GM12878 (cell line): Measurements from ENCODE around the gene ESRRB. TPM values are rescaled to one million over a fixed set of nuclear protein-coding genes. Genes with fewer than 3 reads are reported as not detected.
A peak's percentile ranks its signal among the peaks of the same experiment; 100 is the strongest.

Experiments
- ATAC-seq: fragments of 200-7000 bp; cut with Tn5 transposase; 3 replicates; pipeline ENCODE4 v1.9.1; 2020; ENCODE audit warnings: mild to moderate bottlenecking, moderate library complexity
- BruUV-seq: library from RNA; stranded (reverse); fragments of 400-500 nt; replicated peaks from 2 replicates; lab custom pipeline; 2021; lab: Mats Ljungman, UMichigan
- CTCF ChIA-PET: fragments of 300-600 bp; sonication (Branson Sonifier 250); formaldehyde crosslinking; extraction: SDS; loops from one replicate; lab custom pipeline; 2021; ENCODE audit warnings: inconsistent platforms; lab: Yijun Ruan, JAX
- POLR2A ChIA-PET: fragments of 350-600 bp; formaldehyde crosslinking; extraction: SDS; loops from one replicate; lab custom pipeline; 2021; ENCODE audit warnings: inconsistent platforms; lab: Charles Lee
- RAD21 ChIA-PET: fragments of 300-600 bp; sonication (Branson Sonifier 250); formaldehyde crosslinking; loops from one replicate; lab custom pipeline; 2023; ENCODE audit warnings: antibody characterized with exemption; ENCODE audit not compliant: unreplicated experiment; lab: Charles Lee
- SMC1A ChIA-PET: fragments of 300-600 bp; sonication (Branson Sonifier 250); formaldehyde crosslinking; loops from one replicate; lab custom pipeline; 2023; ENCODE audit not compliant: unreplicated experiment, uncharacterized antibody; lab: Charles Lee
- DNase-seq: peaks from one replicate; pipeline ENCODE4 v3.0.0-alpha.2; 2011; ENCODE audit warnings: low read depth, low spot score
- FAIRE-seq: peaks from 3 replicates; lab custom pipeline; 2011; peaks lifted over from hg19 to GRCh38; lab: Jason Lieb, UNC
- H2AFZ ChIP-seq: 2 replicates; pipeline ENCODE4 v1.6.0; 2011; ENCODE audit warnings: low read depth, low read length, control low read depth; ENCODE audit not compliant: control insufficient read depth
- H3K27ac ChIP-seq: 2 replicates; pipeline ENCODE4 v1.5.1; 2011; ENCODE audit warnings: control low read depth; ENCODE audit not compliant: control insufficient read depth, insufficient read depth
- H3K27me3 ChIP-seq, 2 experiments: replicated peaks in 1 of 2; 2 replicates each; pipeline versions ENCODE4 v1.6.0 to v1.6.1; 2011; ENCODE audit warnings: low read length in 1 of 2; ENCODE audit not compliant: control insufficient read depth in 2 of 2, insufficient read depth in 2 of 2
- H3K36me3 ChIP-seq, 2 experiments: 2 replicates each; pipeline ENCODE4 v1.5.1; 2011; ENCODE audit warnings: low read length in 1 of 2; ENCODE audit not compliant: control insufficient read depth in 2 of 2, insufficient read depth in 2 of 2
- H3K4me1 ChIP-seq: 2 replicates; pipeline ENCODE4 v1.6.1; 2011; ENCODE audit warnings: mild to moderate bottlenecking, low read length, moderate library complexity, mixed read lengths; ENCODE audit not compliant: control insufficient read depth, insufficient read depth
- H3K4me2 ChIP-seq: 2 replicates; pipeline ENCODE4 v1.6.0; 2011; ENCODE audit warnings: control low read depth; ENCODE audit not compliant: control insufficient read depth, insufficient read depth
- H3K4me3 ChIP-seq: fragments of 200-600 bp; sonication (generic); 2 replicates; pipeline ENCODE4 v1.5.1; 2016
- H3K79me2 ChIP-seq: 2 replicates; pipeline ENCODE4 v1.6.0; 2011; ENCODE audit warnings: low read length; ENCODE audit not compliant: control insufficient read depth, insufficient read depth
- H3K9ac ChIP-seq: 2 replicates; pipeline ENCODE4 v1.8.0; 2011; ENCODE audit warnings: low read length, control low read depth, mixed read lengths; ENCODE audit not compliant: control insufficient read depth, insufficient read depth
- H3K9me3 ChIP-seq: replicated peaks from 3 replicates; pipeline ENCODE4 v1.5.1; 2011; ENCODE audit warnings: mild to moderate bottlenecking, low read length; ENCODE audit not compliant: control insufficient read depth, insufficient read depth
- H4K20me1 ChIP-seq: 2 replicates; pipeline ENCODE4 v1.6.0; 2011; ENCODE audit not compliant: control insufficient read depth, insufficient read depth
- EED ChIP-seq: sonication (generic); IDR thresholded peaks from 2 replicates; pipeline ENCODE4 v1.6.1; 2016; ENCODE audit warnings: antibody characterized with exemption, low read depth
- FOXK2 ChIP-seq: fragments of 450-650 bp; IDR thresholded peaks from 2 replicates; pipeline ENCODE4 v1.6.1; 2017; ENCODE audit warnings: mild to moderate bottlenecking, moderate library complexity
- IKZF1 ChIP-seq: fragments of 450-650 bp; conservative IDR thresholded peaks from 2 replicates; pipeline ENCODE4 v1.6.1; 2017; ENCODE audit warnings: antibody characterized with exemption, mild to moderate bottlenecking
- MXI1 ChIP-seq: fragments of 150-350 bp; IDR thresholded peaks from 2 replicates; pipeline ENCODE4 v1.6.1; 2011; ENCODE audit warnings: low read depth, mild to moderate bottlenecking, inconsistent platforms, low read length, improper control_type of control experiment
- NFIC ChIP-seq: IDR thresholded peaks from 2 replicates; pipeline ENCODE4 v1.6.1; 2012; ENCODE audit warnings: low read depth, mild to moderate bottlenecking, inconsistent platforms, low read length, moderate library complexity
- TAF1 ChIP-seq: IDR thresholded peaks from 2 replicates; pipeline ENCODE4 v1.6.1; 2011; ENCODE audit warnings: mild to moderate bottlenecking, low read depth, low read length, borderline replicate concordance
- WRNIP1 ChIP-seq: IDR thresholded peaks from 2 replicates; pipeline ENCODE4 v1.6.1; 2011; ENCODE audit warnings: low read depth, low read length, improper control_type of control experiment, borderline replicate concordance
- WGBS: methylation state at CpG from one replicate; pipeline ENCODE4 v1.1.6; 2016; ENCODE audit warnings: low lambda C conversion rate; ENCODE audit not compliant: insufficient replicate concordance, insufficient coverage; ENCODE audit errors: missing lambda C conversion rate; 5-methylcytosine and 5-hydroxymethylcytosine counted together
- in situ Hi-C: fragments of 300-500 bp; cut with MboI; formaldehyde crosslinking; loops from 9 replicates; pipeline ENCODE4 v1.14.3; 2018; ENCODE audit warnings: mixed read lengths
- intact Hi-C: fragments of 100-400 bp; cut with micrococcal nuclease; formaldehyde crosslinking; loops from one replicate; pipeline ENCODE4 v1.14.2; 2022; ENCODE audit not compliant: unreplicated experiment
- polyA plus RNA-seq, 11 experiments: library from polyadenylated mRNA; depleted of rRNA in 4 of 11; unstranded in 6 of 11; stranded (reverse) in 5 of 11; fragments of >200 nt; fragmentation: Nextera tagmentation in 4 of 11; fragmentation: Illumina TruSeq in 1 of 11; extraction: Ambion mirVana in 4 of 11; extraction: Trizol in 1 of 11; gene quantifications; 1 replicate in 1 of 11; 2 replicates in 10 of 11; pipeline versions ENCODE4 v1.2.1 to v1.2.3, GENCODE V29; 2011 to 2016; ENCODE audit warnings: inconsistent platforms in 2 of 11, missing spikeins in 2 of 11, low read depth in 1 of 11
- total RNA-seq, 4 experiments: library from RNA; depleted of rRNA in 3 of 4; stranded (reverse); fragments of >200 nt in 3 of 4; fragmentation: Illumina TruSeq in 1 of 4; extraction: Trizol in 1 of 4; gene quantifications; 2 replicates each; pipeline versions ENCODE4 v1.2.1 to v1.2.3, GENCODE V29; 2013 to 2021

ESRRB gene
- total and polyA plus RNA-seq, 10 of the 15 experiments (the other 5 are each of a cell fraction or from before 2014, with no cell fraction given) = 0.03 to 0.73 (median 0.11) TPM; not detected in 6

DNA sequence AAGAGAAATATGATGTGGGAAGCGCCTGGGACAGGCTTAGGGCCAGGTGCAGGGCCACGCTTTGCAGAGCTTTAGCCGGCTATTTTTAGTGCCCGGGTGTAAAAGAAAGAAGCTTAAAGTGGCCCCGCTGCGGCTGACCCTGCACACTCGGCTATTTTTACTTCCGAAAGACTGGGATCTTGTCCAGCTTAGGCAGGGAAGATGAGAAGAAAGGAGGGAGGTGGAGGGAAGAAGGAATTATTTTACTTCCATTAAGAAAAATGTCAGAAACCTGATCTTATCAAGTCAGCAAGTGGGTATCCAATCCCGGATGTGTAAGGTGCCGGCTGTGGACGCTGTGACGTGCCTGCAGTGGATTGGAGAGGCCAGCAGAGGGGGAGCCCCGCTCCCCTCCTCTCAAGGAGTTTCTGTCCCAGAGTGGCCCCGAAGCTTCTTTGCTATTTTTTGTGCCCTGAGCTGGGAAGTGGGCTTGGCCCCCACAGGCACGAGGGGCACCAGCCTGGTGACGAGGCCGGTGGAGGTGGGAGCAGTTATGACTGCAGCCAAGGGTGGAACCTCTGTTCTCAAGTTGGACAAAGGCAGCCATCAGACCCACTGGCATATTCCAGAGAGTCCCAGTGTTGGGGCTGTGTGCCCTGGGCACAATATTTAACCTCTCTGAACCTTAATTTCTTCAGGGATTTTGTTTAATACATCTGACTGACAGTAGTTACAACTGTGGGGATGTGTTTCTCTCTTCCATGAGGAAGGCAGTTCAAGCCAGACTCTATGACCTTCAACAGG lies 97.7 kb downstream of the ESRRB start:
- SMC1A ChIA-PET = interaction anchor here (1.1 to 1.2 kb wide), 3 partner anchors 9 to 12 kb away, joined by 3 to 4 read pairs (median 3); no protein-coding TSS in a partner anchor

DNA sequence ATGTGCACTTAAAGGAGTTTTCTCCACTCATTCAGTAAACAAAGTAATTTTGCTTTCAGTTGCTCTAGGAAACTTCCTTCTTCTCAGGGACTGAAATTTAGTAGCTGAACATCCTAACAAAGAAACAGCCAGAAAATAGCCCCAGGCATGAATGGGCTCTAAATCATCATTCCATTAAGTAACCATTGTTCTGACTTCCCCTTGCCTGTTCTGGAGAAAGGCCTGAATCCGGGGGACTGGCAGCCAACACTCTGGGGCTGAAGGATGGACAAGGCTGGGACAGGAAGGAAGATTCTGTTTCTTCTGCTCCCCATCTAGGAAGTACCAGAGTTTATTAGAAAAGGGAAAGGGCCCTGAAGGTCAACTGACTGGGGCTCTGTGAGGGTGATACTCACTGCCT lies 104.5 kb downstream of the ESRRB start:
- ChIA-PET SMC1A (interaction anchor here (1.1 kb wide), 1 partner anchor 16 kb away, joined by 3 read pairs; no protein-coding TSS in a partner anchor), POLR2A (no interaction called here), CTCF (no interaction called here), RAD21 (no interaction called here)
- no peaks in the 10 kb centered on the region for H3K4me1 ChIP-seq
- no peaks in the 10 kb centered on the region for H4K20me1 ChIP-seq
- WGBS = 0% methylated on average over 1 of the region's 1 CpG
- H3K79me2 ChIP-seq = no peaks in the 10 kb centered on the region
- no peaks in the 10 kb centered on the region for H3K36me3 ChIP-seq
- H3K4me2 ChIP-seq = no peak overlapping the region
- BruUV-seq = no TSS peak
- H3K27me3 ChIP-seq = no peaks in the 10 kb centered on the region
- H3K9ac ChIP-seq = no peak overlapping the region
- no peak for DNase-seq
- FAIRE-seq = no peak
- intact Hi-C loops = no loop called here
- in situ Hi-C loops = no loop called here
- no peak for ATAC-seq
- no peak overlapping the region for H3K4me3 ChIP-seq
- H3K9me3 ChIP-seq = no peaks in the 10 kb centered on the region
- TF ChIP-seq MXI1 (no peak), IKZF1 (no peak), WRNIP1 (no peak), EED (no peak), NFIC (no peak)
- H2AFZ ChIP-seq = no peak overlapping the region
- no peak overlapping the region for H3K27ac ChIP-seq

More for the DNA sequence above, 97.7 kb downstream of the ESRRB start:
- WGBS = 22% methylated on average over 17 of the region's 17 CpGs
- Histone ChIP-seq H3K27ac (no peak overlapping the region), H3K4me1 (no peaks in the 10 kb centered on the region), H3K9ac (no peak overlapping the region), H3K4me3 (no peak overlapping the region), H3K36me3 (no peaks in the 10 kb centered on the region), H3K9me3 (no peaks in the 10 kb centered on the region), H3K27me3 (no peaks in the 10 kb centered on the region), H2AFZ (no peak overlapping the region; the same call in 1 of the 2 replicates), H3K4me2 (no peak overlapping the region), H3K79me2 (no peaks in the 10 kb centered on the region), H4K20me1 (no peaks in the 10 kb centered on the region)
- ATAC-seq (peak; percentile 45; the same call in 1 of the 3 replicates), DNase-seq (no peak), FAIRE-seq (no peak)
- ChIA-PET POLR2A (no interaction called here), RAD21 (no interaction called here), CTCF (interaction anchor here (1.5 to 3.3 kb wide), 2 partner anchors 13 to 17 kb away, joined by 3 to 15 read pairs; no protein-coding TSS in a partner anchor)
- no TSS peak for BruUV-seq
- in situ Hi-C loops (no loop called here), intact Hi-C loops (no loop called here)
- no peak for TF ChIP-seq FOXK2
- TF ChIP-seq TAF1 = no peak
